ENCODE data around the gene FAT3.
A peak's percentile ranks its signal among the peaks of the same experiment; 100 is the strongest.

The FAT3 gene

DNA sequence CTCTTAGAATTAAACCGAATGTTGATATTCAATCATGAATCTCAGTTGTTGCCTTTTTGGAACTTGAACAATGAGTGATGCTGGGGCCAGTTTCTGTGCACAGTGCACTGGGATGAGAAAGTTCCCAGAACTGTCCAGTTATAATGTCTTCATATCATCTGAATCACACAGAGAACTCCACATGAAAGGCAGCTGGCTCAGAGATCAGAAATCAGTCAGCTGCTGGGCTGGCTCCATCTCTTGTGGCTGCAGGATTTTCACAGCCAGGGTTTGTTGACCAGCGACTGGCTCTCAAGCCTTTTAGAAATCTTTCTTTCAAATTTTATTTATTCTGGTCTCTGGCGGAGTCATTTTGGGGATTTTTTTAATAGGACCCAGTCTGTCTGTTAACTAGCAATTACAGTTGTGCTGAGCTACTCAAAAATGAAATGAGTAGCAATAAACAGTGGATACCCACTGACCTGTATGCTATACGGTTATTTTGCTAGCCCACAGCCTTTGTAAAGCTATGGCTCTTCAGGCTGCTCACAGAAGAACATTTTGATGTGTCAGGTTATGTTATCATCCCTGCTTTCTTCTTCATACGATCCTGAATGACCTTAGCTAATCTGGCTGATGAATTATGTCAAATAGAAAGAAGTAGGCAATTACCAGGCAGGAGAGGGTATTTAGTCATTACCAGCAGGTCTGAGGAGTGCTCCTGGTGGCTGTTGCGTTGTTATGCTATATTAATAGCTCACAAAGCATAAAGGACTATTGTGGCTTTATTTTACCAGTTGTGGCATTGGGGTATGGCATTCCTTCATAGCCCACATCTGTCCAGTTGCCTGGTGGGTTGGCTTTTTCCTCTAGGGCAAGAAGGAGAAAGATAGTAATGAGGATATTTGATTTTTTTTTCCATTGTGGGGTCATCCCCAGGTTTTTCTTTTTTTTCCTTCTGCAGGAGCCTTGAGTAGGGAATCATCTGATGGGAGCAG lies 3.6 kb downstream of the FAT3 start:
- no peak for DNase-seq

- DNase-seq: no peak
Observed at GRCh38 chr11:92236856-92237255, 12.2 kb downstream of the FAT3 start.

GRCh38 chr11:92240916-92241315 lies 16.3 kb downstream of the FAT3 start:
- no peak for DNase-seq

DNA sequence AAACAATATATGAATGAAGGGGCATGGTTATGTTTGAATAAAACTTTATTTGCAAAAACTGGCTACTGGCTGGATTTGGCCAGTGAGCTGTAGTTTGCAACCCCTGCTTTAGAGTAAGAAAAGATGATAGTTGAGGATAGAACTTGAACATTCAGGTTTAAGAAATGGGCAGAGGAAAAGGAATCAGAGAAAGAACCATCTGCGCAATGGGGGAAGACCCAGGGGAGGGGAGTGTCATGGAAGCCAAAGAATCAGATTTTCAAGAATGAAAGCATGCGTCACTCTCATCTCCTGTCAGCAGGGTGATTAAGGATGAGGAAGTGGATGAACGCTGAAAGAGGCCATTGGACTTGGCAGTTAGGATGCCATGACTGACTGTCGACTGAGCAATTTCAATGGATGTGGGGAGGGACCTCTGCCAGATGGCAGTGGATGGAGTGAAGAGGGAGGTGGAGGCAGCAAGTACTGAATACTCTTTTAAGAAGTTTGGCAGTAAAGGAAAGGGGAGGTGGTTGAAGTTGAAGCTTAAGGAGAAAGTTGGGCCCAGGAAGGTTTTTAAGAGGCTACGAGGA lies 21.2 kb downstream of the FAT3 start:
- no peak for DNase-seq

DNA sequence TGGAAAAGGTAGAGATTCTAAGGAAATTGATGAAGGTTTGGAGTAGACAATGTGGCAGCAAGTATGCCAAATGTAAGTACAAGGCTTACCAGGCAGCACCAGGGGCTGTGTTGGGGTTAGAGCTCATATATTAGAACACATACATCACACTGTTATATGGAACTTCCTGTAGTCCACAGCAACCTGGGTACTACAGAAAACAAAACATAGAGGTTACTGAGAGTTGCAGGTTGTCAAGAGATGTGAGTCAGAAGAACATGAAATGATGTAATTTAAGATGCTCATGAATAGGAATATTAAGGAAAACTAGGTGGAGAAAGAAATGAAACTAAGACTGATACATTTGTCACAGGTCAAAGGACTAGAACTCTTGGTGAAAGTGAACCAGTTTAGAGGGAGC lies 22.0 kb downstream of the FAT3 start:
- no peak for DNase-seq

- no peak for DNase-seq
Observed at GRCh38 chr11:92249156-92249753, 24.6 kb downstream of the FAT3 start.

DNA sequence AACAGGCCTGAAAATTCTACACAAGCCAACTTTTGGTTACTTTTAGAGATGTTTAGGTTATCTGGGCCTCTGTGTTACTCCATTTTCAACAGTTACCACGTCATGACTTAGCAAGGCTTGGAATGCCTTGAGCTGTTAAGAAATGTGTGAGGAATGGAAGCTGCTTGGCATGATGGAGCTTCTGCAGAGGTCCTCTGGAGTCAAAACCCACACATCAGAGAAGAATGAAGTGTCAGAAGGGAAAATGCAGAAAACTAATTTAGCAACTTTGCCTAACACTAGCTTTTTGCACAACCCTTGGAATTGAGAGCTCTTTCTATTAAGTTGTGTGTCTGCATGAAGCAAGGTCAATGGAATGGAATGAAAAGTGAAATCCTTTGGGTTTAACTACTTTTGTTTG lies 27.4 kb downstream of the FAT3 start:
- DNase-seq: no peak

GRCh38 chr11:92253421-92253820 lies 28.8 kb downstream of the FAT3 start:
- no peak for DNase-seq

DNA sequence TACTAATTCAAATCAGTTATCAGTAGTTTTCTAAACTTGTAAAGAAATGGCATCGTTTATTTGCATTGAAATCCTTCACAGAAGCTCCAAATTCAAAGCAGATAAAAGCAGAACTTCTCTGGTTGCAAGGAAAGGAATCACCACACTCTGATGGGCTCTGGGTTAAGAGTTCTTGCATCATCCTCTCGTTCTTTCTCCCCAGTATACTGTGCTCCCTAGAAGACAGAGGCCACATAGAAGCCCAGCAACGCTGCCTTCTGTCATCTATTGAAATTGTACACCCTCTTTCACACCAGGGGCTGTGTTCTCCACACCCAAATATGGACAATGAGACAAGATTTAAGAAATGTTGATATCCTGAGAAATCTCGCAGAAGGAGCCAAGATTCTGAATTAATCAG lies 29.3 kb downstream of the FAT3 start:
- DNase-seq: peak in 1 of 2 experiments; percentile 65

GRCh38 chr11:92257536-92257935 lies 32.9 kb downstream of the FAT3 start:
- no peak for DNase-seq

- DNase-seq: peak; percentile 84 to 92
Observed at GRCh38 chr11:92259861-92260260, 35.2 kb downstream of the FAT3 start.

- no peak for DNase-seq
Observed at GRCh38 chr11:92264350-92264749, 39.7 kb downstream of the FAT3 start.

GRCh38 chr11:92266806-92267205 lies 42.2 kb downstream of the FAT3 start:
- no peak for DNase-seq

DNA sequence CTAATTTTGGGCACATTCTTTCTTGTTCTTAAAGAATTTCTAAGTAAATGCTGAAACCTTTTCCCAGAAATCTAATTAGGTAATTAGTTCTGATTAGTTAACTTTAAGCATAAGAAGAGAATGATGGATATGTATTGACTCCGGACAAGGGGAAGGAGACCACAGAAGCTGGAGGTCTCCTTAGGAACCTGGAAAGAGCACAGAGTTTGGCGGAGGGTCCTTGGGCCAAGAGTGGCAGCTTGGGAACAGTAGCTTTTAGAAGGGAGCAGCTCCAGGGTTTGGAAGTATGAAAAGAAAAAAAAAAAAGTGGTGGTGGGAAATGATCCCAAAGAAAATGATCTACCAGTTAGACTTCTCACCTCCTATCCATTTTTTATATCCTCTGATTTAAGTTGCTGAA lies 42.7 kb downstream of the FAT3 start:
- DNase-seq: no peak

- DNase-seq: no peak
Observed at GRCh38 chr11:92267968-92268367, 43.4 kb downstream of the FAT3 start.

DNA sequence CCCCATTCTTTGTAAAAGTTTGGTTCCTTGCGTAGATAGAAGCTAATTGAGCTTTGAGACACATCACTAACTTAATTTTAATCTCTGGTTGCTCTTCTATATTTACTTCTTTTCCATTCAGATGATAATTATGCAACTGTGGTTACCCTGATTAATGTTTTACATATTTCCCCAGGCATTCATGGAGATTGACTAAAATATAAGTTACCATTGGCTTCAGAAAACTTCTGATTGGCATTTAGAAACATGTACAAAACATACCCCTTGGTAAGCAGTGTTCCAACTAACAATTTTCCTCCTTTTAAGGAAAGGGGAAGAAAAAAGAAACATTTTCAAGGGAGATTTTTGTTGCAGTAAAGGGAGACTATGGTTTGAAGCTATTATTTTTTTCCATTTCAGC lies 43.9 kb downstream of the FAT3 start:
- no peak for DNase-seq

DNA sequence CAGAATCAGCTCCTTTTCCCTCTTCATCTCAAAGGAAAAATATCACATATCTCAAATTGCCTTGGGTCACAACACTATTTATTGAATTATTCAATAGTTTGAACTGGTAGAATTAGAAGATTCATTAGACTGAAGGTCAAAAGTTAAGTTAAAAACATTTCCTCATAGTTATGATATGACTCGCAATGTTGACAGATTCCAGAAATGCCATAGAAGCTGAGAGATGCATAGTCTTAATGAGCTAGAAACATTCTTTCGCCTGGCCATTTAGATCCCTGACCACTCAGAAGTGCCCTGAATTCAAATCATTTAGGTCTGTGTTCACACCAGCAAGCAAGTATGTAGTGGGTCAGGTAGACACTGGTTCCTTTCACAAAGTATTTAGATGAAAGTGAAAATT lies 44.4 kb downstream of the FAT3 start:
- no peak for DNase-seq

DNA sequence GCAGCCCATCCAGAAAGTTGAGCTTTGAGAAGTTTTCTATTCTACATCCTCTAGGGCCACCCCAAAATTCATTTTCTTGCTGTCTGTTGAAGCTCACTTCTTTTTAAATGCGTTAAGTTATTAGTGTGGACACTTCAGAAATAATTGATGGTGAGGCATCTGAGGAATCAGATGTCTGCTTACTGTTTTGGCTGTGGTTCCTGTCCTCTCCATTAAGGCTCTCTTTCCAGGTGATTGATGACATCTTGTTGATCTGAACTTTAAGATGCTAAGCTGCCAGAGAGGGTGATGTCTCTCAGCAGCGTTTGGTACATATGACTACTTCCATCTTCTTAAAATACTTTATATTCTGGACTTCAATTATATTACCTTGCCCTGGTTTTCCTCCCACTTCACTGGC lies 45.2 kb downstream of the FAT3 start:
- DNase-seq: no peak

DNA sequence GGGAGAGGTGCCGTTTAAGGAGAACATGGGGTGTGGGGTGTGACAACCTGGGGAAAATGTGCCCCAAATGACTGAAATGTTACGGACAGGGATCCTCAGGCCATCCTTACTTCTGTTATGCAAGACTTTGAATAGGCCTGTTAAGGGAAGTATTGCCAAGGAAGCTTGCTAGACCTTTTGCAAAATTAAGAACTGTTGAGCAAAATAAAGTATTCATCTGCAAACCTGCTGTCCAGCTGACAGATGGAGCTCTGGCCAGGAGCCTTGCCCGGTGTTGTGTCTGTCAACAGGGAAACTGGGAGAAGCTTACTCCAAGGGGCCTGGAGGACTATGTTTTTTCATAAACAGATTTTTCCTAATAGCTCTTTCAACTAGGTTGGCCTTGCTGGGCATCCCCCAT lies 48.0 kb downstream of the FAT3 start:
- DNase-seq: no peak
